Endothelial cell of hepatic sinusoid (primary cell): ENCODE data around the gene KDM2A.

ENCODE experiments used
- in situ Hi-C: cut with HindIII; loops from 2 replicates; pipeline ENCODE4 v1.10.0; 2017; ENCODE audit warnings: low sequenced_read_pairs

KDM2A gene

GRCh38 chr11:67299471-67300191, 180.6 kb downstream of the KDM2A start:
- in situ Hi-C loops: no loop called here

GRCh38 chr11:67300256-67300755, 181.2 kb downstream of the KDM2A start:
- in situ Hi-C loops: no loop called here

GRCh38 chr11:67300756-67301312, 181.8 kb downstream of the KDM2A start:
- in situ Hi-C loops: no loop called here

- in situ Hi-C loops: no loop called here
Measured at GRCh38 chr11:67301313-67301921, 182.4 kb downstream of the KDM2A start.

GRCh38 chr11:67301951-67302516, 183.0 kb downstream of the KDM2A start:
- in situ Hi-C loops: no loop called here

GRCh38 chr11:67302571-67303131, 183.6 kb downstream of the KDM2A start:
- in situ Hi-C loops: no loop called here

- in situ Hi-C loops: no loop called here
Measured at GRCh38 chr11:67303132-67303834, 184.2 kb downstream of the KDM2A start, which contains the start of gene SSH3. TSS of gene SSH3 (plus strand) at chr11:67303530. CDS start at chr11:67303626, 96 bp downstream.

- in situ Hi-C loops: no loop called here
Measured at GRCh38 chr11:67303835-67304411, 184.9 kb downstream of the KDM2A start.

- in situ Hi-C loops: no loop called here
Measured at GRCh38 chr11:67304511-67305113, 185.5 kb downstream of the KDM2A start.

- in situ Hi-C loops: no loop called here
Measured at GRCh38 chr11:67306769-67307544, 187.9 kb downstream of the KDM2A start.

- in situ Hi-C loops: no loop called here
Measured at GRCh38 chr11:67307545-67308001, 188.5 kb downstream of the KDM2A start.
